ENCODE results near the gene CHERP. TPM values are rescaled to one million over a fixed set of nuclear protein-coding genes. Genes with fewer than 3 reads are reported as not detected.
"Not testable (repeated sequence)": the region's sequence is repeated elsewhere in the genome, so short reads cannot be mapped to it uniquely, and the experiment has no call there.

Gene CHERP
- total and polyA plus RNA-seq, 2 of the 13 experiments (the other 11 are each of a cell fraction or from before 2014, with no cell fraction given): 4.3 to 5.4 TPM

DNA sequence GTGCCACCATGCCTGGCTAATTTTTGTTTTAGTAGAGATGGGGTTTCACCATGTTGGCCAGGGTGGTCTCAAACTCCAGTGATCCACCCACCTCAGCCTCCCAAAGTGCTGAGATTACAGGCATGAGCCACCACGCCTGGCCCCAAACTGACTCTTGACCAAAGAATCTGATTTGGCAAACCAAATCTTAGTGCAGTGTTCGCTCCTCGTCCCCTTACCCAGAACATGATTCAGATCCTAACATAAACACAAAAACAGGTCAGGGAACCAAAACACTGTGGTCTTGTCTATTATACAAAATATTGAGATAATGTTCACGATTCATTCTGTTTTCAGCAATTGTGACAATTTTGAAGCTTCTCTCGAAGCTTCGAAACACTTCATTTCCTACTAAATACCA lies 9.7 kb upstream of the CHERP start:
- CTCF ChIA-PET (ENCODE audit: low intra/inter-chr PET ratio, low total read pairs); H3K27me3 ChIP-seq (ENCODE audit: control insufficient read depth in 1 of 2, insufficient read depth in 2 of 2, low read length in 2 of 2); FAIRE-seq; H3K4me3 ChIP-seq (replicated peaks in 1 of 3; ENCODE audit: insufficient read depth in 1 of 3, low read depth in 2 of 3, low read length in 3 of 3); intact Hi-C loops (cut with micrococcal nuclease; ENCODE audit: unreplicated experiment); in situ Hi-C loops (cut with HindIII; ENCODE audit: extremely low pct_ligation_motif_present, low pct_unique_long_range_greater_than_20kb); H3K4me1 ChIP-seq (ENCODE audit: insufficient read depth, low read length); H3K4me2 ChIP-seq (ENCODE audit: low read depth, low read length); H3K27ac ChIP-seq (ENCODE audit: extremely low read length, insufficient read depth, low read length); H2AFZ ChIP-seq (ENCODE audit: low read length); H3K9ac ChIP-seq (ENCODE audit: insufficient read depth, low read depth, low read length); POLR2A ChIA-PET; BruUV-seq (replicated peaks); H3K79me2 ChIP-seq (ENCODE audit: insufficient read depth, low read length); ATAC-seq; H3K9me3 ChIP-seq (ENCODE audit: low read length); H4K20me1 ChIP-seq (ENCODE audit: insufficient read depth, low read length); DNase-seq (ENCODE audit: low spot score): not testable (repeated sequence)
- peaks cover 18 to 33% of the 10 kb centered on the region in 2 experiments for H3K36me3 ChIP-seq (replicated peaks in 1 of 2; ENCODE audit: control insufficient read depth in 1 of 2, insufficient read depth in 2 of 2, low read length in 2 of 2)
- WGBS (ENCODE audit: low lambda C conversion rate): over 99% methylated on average over 6 of the region's 6 CpGs

DNA sequence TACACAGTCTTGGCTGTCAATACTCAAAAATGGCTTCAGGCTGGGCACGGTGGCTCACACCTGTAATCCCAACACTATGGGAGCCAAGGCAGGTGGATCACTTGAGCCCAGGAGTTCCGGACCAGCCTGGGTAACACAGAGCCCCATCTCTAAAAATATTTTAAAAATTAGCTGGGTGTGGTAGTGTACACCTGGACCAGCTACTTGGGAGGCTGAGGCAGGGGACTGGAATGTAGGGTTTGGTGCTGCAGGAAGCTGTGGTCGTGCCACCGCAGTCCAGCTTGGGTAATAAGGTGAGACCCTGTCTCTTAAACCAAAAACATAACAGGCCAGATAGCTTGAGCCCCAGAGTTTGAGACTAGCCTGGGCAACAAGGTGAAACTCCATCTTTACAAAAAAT lies 6.7 kb upstream of the CHERP start:
- POLR2A ChIA-PET: no interaction called here

More for the DNA sequence above, 6.7 kb upstream of the CHERP start:
- FAIRE-seq: no peak
- no peak overlapping the region for H2AFZ ChIP-seq (ENCODE audit: low read length)
- no peaks in the 10 kb centered on the region for H3K9me3 ChIP-seq (ENCODE audit: low read length)
- H3K27ac ChIP-seq (ENCODE audit: extremely low read length, insufficient read depth, low read length): no peak overlapping the region
- no peak overlapping the region for H3K9ac ChIP-seq (ENCODE audit: insufficient read depth, low read depth, low read length)
- ATAC-seq: no peak
- WGBS (ENCODE audit: low lambda C conversion rate): 97% methylated on average over 4 of the region's 4 CpGs
- H4K20me1 ChIP-seq (ENCODE audit: insufficient read depth, low read length): no peaks in the 10 kb centered on the region
- H3K27me3 ChIP-seq (ENCODE audit: control insufficient read depth in 1 of 2, insufficient read depth in 2 of 2, low read length in 2 of 2): no peaks in the 10 kb centered on the region
- peaks cover 6% of the 10 kb centered on the region for H3K4me1 ChIP-seq (ENCODE audit: insufficient read depth, low read length)
- H3K36me3 ChIP-seq (replicated peaks in 1 of 2; ENCODE audit: control insufficient read depth in 1 of 2, insufficient read depth in 2 of 2, low read length in 2 of 2): peaks cover 8 to 13% of the 10 kb centered on the region in 2 experiments
- CTCF ChIA-PET (ENCODE audit: low intra/inter-chr PET ratio, low total read pairs): no interaction called here
- intact Hi-C loops (cut with micrococcal nuclease; ENCODE audit: unreplicated experiment) (no loop called here), in situ Hi-C loops (cut with HindIII; ENCODE audit: extremely low pct_ligation_motif_present, low pct_unique_long_range_greater_than_20kb) (no loop called here)
- H3K79me2 ChIP-seq (ENCODE audit: insufficient read depth, low read length): peaks cover 1% of the 10 kb centered on the region
- no TSS peak for BruUV-seq (replicated peaks)
- H3K4me3 ChIP-seq (replicated peaks in 1 of 3; ENCODE audit: insufficient read depth in 1 of 3, low read depth in 2 of 3, low read length in 3 of 3): no peak overlapping the region
- DNase-seq (ENCODE audit: low spot score): no peak
- TF ChIP-seq WIZ (CRISPR knock-in tag; IDR thresholded peaks at IDR 0.05): no peak
- no peak for TF ChIP-seq AGO1 (IDR thresholded peaks at IDR 0.05; ENCODE audit: low read depth, low read length, poor library complexity, severe bottlenecking)
- no peak for TF ChIP-seq RFXANK (CRISPR knock-in tag; IDR thresholded peaks at IDR 0.05)
- no peak for TF ChIP-seq ZNF615 (CRISPR knock-in tag; IDR thresholded peaks at IDR 0.05; ENCODE audit: borderline replicate concordance)
- no peak for TF ChIP-seq GTF2F1 (IDR thresholded peaks at IDR 0.05; ENCODE audit: low read length)
- no peak for TF ChIP-seq ZNF460 (CRISPR knock-in tag; IDR thresholded peaks at IDR 0.05; ENCODE audit: borderline replicate concordance)
- TF ChIP-seq STAT6 (CRISPR knock-in tag; IDR thresholded peaks at IDR 0.05; ENCODE audit: borderline replicate concordance): no peak
- no peak for TF ChIP-seq ZBTB7B (CRISPR knock-in tag; IDR thresholded peaks at IDR 0.05)
- TF ChIP-seq HIVEP1 (CRISPR knock-in tag; IDR thresholded peaks at IDR 0.05): no peak
- TF ChIP-seq ATF2 (CRISPR knock-in tag; IDR thresholded peaks at IDR 0.05): no peak
- no peak for TF ChIP-seq YEATS4 (CRISPR knock-in tag; IDR thresholded peaks at IDR 0.05; ENCODE audit: borderline replicate concordance)
- no peak for TF ChIP-seq ZNF766 (CRISPR knock-in tag; IDR thresholded peaks at IDR 0.05; ENCODE audit: borderline replicate concordance)
- TF ChIP-seq, protein P1, sequence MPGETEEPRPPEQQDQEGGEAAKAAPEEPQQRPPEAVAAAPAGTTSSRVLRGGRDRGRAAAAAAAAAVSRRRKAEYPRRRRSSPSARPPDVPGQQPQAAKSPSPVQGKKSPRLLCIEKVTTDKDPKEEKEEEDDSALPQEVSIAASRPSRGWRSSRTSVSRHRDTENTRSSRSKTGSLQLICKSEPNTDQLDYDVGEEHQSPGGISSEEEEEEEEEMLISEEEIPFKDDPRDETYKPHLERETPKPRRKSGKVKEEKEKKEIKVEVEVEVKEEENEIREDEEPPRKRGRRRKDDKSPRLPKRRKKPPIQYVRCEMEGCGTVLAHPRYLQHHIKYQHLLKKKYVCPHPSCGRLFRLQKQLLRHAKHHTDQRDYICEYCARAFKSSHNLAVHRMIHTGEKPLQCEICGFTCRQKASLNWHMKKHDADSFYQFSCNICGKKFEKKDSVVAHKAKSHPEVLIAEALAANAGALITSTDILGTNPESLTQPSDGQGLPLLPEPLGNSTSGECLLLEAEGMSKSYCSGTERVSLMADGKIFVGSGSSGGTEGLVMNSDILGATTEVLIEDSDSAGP (CRISPR knock-in tag; IDR thresholded peaks at IDR 0.05; ENCODE audit: borderline replicate concordance): no peak
- no peak overlapping the region for H3K4me2 ChIP-seq (ENCODE audit: low read depth, low read length)

Measured in HepG2 (cell line).